Hepatocyte (in vitro differentiated cells): ENCODE data around the gene HOOK1. TPM values are rescaled to one million over a fixed set of nuclear protein-coding genes. Genes with fewer than 3 reads are reported as not detected.

Experiments used
- DNase-seq: peaks from one replicate; pipeline ENCODE4 v3.0.0-alpha.2; 2016; ENCODE audit warnings: low spot score
- H2AFZ ChIP-seq: fragments of 200-600 bp; sonication (generic); 2 replicates; pipeline ENCODE4 v1.6.0; 2016; ENCODE audit warnings: antibody characterized with exemption, mild to moderate bottlenecking
- H3K27ac ChIP-seq: fragments of 200-600 bp; sonication (generic); 2 replicates; pipeline ENCODE4 v1.5.1; 2016; ENCODE audit warnings: mild to moderate bottlenecking
- H3K27me3 ChIP-seq: fragments of 200-600 bp; sonication (generic); 2 replicates; pipeline ENCODE4 v1.6.1; 2016
- H3K36me3 ChIP-seq: fragments of 200-600 bp; sonication (generic); replicated peaks from 2 replicates; pipeline ENCODE4 v1.5.1; 2016; ENCODE audit warnings: low read depth; ENCODE audit not compliant: insufficient read depth
- H3K4me1 ChIP-seq: fragments of 200-600 bp; sonication (generic); 2 replicates; pipeline ENCODE4 v1.5.1; 2016; ENCODE audit warnings: mild to moderate bottlenecking, moderate library complexity; ENCODE audit not compliant: insufficient read depth
- H3K4me2 ChIP-seq: fragments of 200-600 bp; sonication (generic); 2 replicates; pipeline ENCODE4 v1.6.0; 2016
- H3K4me3 ChIP-seq: fragments of 200-600 bp; sonication (generic); 2 replicates; pipeline ENCODE4 v1.5.1; 2016; ENCODE audit warnings: mild to moderate bottlenecking
- H3K79me2 ChIP-seq: fragments of 200-600 bp; sonication (generic); 2 replicates; pipeline ENCODE4 v1.6.0; 2017; ENCODE audit warnings: mild to moderate bottlenecking
- H3K9me2 ChIP-seq: fragments of 200-600 bp; sonication (generic); replicated peaks from 2 replicates; pipeline ENCODE4 v1.6.0; 2017; ENCODE audit warnings: mild to moderate bottlenecking; ENCODE audit not compliant: insufficient read depth
- H3K9me3 ChIP-seq: fragments of 200-600 bp; sonication (generic); 2 replicates; pipeline ENCODE4 v1.5.1; 2016; ENCODE audit warnings: low read depth, mild to moderate bottlenecking
- H4K20me1 ChIP-seq: fragments of 200-600 bp; sonication (generic); 2 replicates; pipeline ENCODE4 v1.6.0; 2016; ENCODE audit warnings: mild to moderate bottlenecking; ENCODE audit not compliant: insufficient read depth, poor library complexity, severe bottlenecking
- EZH2 ChIP-seq: fragments of 200-600 bp; sonication (generic); IDR thresholded peaks from 2 replicates; pipeline ENCODE4 v1.6.1; 2016; ENCODE audit warnings: antibody characterized with exemption, mild to moderate bottlenecking, borderline replicate concordance
- EZH2phosphoT487 ChIP-seq: fragments of 200-600 bp; sonication (generic); IDR thresholded peaks from one replicate; pipeline ENCODE4 v1.6.1; 2018; ENCODE audit warnings: antibody characterized with exemption, mild to moderate bottlenecking, low read depth, moderate library complexity; ENCODE audit not compliant: unreplicated experiment, severe bottlenecking
- WGBS: methylation state at CpG from one replicate; pipeline ENCODE4 v1.1.6; 2016; ENCODE audit warnings: low lambda C conversion rate; ENCODE audit errors: missing lambda C conversion rate; 5-methylcytosine and 5-hydroxymethylcytosine counted together
- polyA plus RNA-seq: library from polyadenylated mRNA; unstranded; fragments of >200 nt; fragmentation: Nextera tagmentation; extraction: Ambion mirVana; gene quantifications from 2 replicates; pipeline ENCODE4 v1.2.1, GENCODE V29; 2016
- total RNA-seq: library from RNA; depleted of rRNA; stranded (reverse); fragments of >200 nt; gene quantifications from 2 replicates; pipeline ENCODE4 v1.2.3, GENCODE V29; 2014
- TF ChIP-seq, protein P1 (sequence below): fragments of 200-600 bp; sonication (generic); IDR thresholded peaks from 2 replicates; pipeline ENCODE4 v1.5.1; 2016; ENCODE audit warnings: antibody characterized with exemption, mild to moderate bottlenecking; ENCODE audit not compliant: poor library complexity

The HOOK1 gene
- total and polyA plus RNA-seq, 2 experiments from 2014 or later = 12.8 to 36.8 TPM

DNA sequence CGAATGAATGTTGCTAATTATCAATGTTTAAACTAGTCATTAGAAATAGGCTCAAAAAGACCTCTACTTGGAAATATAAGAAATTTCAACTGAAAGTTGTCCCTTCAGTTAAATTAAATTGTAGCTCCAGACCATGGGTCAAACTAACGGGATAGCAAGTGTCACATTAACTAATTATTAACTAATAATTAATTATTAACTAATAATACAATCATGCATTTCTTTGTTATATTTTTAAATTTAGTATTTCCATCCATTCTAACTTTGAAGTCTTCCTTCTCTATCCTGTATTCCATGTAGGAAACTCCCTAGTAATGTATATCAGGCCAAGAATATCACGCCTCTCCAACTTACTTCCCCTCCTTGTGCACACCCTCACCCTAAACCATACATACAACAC is 43.4 kb upstream of the HOOK1 start:
- Histone ChIP-seq H2AFZ (no peak overlapping the region), H3K27ac (no peak overlapping the region), H3K79me2 (no peaks in the 10 kb centered on the region), H3K36me3 (no peaks in the 10 kb centered on the region), H3K4me1 (peaks cover 9% of the 10 kb centered on the region), H3K9me3 (no peaks in the 10 kb centered on the region), H3K4me3 (no peak overlapping the region), H3K9me2 (no peaks in the 10 kb centered on the region), H4K20me1 (no peaks in the 10 kb centered on the region), H3K27me3 (no peaks in the 10 kb centered on the region), H3K4me2 (no peak overlapping the region)
- TF ChIP-seq, protein P1, sequence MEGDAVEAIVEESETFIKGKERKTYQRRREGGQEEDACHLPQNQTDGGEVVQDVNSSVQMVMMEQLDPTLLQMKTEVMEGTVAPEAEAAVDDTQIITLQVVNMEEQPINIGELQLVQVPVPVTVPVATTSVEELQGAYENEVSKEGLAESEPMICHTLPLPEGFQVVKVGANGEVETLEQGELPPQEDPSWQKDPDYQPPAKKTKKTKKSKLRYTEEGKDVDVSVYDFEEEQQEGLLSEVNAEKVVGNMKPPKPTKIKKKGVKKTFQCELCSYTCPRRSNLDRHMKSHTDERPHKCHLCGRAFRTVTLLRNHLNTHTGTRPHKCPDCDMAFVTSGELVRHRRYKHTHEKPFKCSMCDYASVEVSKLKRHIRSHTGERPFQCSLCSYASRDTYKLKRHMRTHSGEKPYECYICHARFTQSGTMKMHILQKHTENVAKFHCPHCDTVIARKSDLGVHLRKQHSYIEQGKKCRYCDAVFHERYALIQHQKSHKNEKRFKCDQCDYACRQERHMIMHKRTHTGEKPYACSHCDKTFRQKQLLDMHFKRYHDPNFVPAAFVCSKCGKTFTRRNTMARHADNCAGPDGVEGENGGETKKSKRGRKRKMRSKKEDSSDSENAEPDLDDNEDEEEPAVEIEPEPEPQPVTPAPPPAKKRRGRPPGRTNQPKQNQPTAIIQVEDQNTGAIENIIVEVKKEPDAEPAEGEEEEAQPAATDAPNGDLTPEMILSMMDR = no peak
- no peak for TF ChIP-seq EZH2
- no peak for TF ChIP-seq EZH2phosphoT487
- 97% methylated on average over 3 of the region's 3 CpGs for WGBS
- DNase-seq = no peak

DNA sequence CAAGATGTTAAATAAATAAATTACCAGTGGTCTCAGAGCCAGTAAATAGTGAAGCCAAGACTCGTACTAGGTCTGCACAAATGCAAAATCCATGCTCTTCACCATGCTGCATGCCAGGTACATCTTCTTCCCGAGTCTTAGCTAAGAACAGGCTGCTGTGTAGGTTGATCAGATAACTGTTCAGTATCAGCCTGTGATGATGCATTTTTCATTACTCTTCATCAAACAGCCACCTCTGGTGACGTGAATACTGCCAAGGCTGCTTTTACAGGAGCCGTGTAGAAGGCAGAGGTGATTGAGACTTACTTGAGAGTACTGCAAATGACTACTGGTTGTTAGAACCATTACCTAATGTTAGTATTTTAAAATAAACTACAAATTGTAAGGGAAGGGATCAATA is 39.3 kb upstream of the HOOK1 start:
- whole genome bisulfite sequencing = 88% methylated on average over 4 of the region's 4 CpGs
- Histone ChIP-seq H3K27me3 (no peaks in the 10 kb centered on the region), H2AFZ (no peak overlapping the region), H3K4me3 (no peak overlapping the region), H3K79me2 (no peaks in the 10 kb centered on the region), H3K4me1 (no peaks in the 10 kb centered on the region), H3K27ac (no peak overlapping the region), H3K4me2 (no peak overlapping the region), H3K9me3 (no peaks in the 10 kb centered on the region), H3K36me3 (no peaks in the 10 kb centered on the region), H3K9me2 (no peaks in the 10 kb centered on the region), H4K20me1 (no peaks in the 10 kb centered on the region)
- TF ChIP-seq EZH2 (no peak), EZH2phosphoT487 (no peak)
- TF ChIP-seq, protein P1 = no peak
- no peak for DNase-seq

DNA sequence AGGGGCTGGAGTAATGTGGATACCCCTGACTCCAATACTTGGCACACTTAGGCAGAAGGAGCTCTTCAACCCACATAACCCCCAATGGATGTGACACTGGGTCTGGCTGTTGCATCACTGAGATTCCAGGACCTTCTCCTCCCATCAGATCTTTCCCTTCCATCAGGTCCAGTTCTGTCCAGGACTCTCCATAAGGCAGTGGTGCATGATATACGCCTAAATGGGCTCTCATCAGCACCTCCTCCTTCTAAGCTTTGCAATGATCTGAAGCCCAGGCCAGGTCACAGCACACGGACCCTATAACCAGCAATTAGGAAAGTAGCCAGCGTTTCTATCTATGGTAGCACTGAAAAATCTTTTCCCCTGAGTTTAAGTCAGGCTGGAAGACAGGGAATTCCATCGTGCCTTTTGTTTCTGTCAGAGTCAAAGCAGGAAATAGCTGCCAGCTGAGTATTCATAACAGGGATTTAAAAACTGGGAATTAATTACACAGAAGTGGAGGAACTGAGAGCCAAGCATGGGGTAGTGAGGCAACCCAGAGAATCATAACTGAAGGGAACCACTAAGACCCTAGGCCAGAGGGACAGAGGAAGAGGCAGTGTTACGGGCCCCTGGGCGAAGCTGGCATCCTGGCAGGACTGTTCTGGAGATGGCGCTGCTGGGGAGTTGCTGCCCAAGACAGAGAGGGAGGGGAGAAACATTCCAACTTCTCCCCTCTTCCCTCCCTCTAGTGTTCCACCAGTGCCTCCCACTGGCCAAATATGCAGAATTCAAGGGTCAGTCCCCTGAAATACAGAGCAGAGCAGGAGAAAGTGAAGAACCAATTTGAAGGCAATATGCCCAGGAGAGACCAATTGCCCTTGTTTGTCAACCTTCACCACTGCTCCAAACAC is 37.5 kb upstream of the HOOK1 start:
- no peak for DNase-seq
- H3K4me3 ChIP-seq = no peak overlapping the region
- no peaks in the 10 kb centered on the region for H3K27me3 ChIP-seq
- H3K36me3 ChIP-seq = no peaks in the 10 kb centered on the region
- H3K27ac ChIP-seq = no peak overlapping the region
- H4K20me1 ChIP-seq = no peaks in the 10 kb centered on the region
- H3K9me2 ChIP-seq = no peaks in the 10 kb centered on the region
- H3K4me2 ChIP-seq = no peak overlapping the region
- H3K4me1 ChIP-seq = no peaks in the 10 kb centered on the region
- no peak overlapping the region for H2AFZ ChIP-seq
- H3K79me2 ChIP-seq = no peaks in the 10 kb centered on the region
- no peaks in the 10 kb centered on the region for H3K9me3 ChIP-seq
- no peak for TF ChIP-seq EZH2
- WGBS = 87% methylated on average over 7 of the region's 7 CpGs

DNA sequence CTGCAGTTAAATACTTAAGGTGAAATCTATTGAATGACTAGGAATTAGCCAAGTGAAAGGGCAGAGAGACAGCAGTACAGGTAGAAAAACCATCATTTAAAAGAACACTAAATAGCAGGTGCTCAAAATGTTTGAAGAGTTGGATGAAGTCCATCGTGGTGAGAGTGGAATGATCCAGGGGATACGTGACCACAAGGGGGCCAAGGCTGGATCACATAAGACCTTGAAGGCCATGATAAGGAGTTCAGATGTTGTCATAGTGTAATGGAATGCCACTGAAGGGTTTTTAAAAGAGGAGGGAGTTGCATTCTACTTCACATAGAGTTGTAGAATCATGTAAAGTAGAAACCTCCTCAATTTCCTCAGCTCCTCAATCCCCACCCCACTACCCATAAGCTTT is 34.8 kb upstream of the HOOK1 start:
- H3K9me3 ChIP-seq = no peaks in the 10 kb centered on the region
- H3K79me2 ChIP-seq = no peaks in the 10 kb centered on the region
- TF ChIP-seq EZH2phosphoT487 = no peak
- TF ChIP-seq, protein P1 = no peak
- TF ChIP-seq EZH2 = no peak
- no peaks in the 10 kb centered on the region for H3K4me1 ChIP-seq
- DNase-seq = no peak
- H3K27me3 ChIP-seq = no peaks in the 10 kb centered on the region
- no peaks in the 10 kb centered on the region for H4K20me1 ChIP-seq
- H3K9me2 ChIP-seq = no peaks in the 10 kb centered on the region
- no peak overlapping the region for H3K4me2 ChIP-seq
- no peak overlapping the region for H3K27ac ChIP-seq
- H3K36me3 ChIP-seq = no peaks in the 10 kb centered on the region
- no peak overlapping the region for H2AFZ ChIP-seq
- no peak overlapping the region for H3K4me3 ChIP-seq
- WGBS = 49% methylated on average over 2 of the region's 2 CpGs
